ENCODE measurements around the gene IGSF5. TPM values are rescaled to one million over a fixed set of nuclear protein-coding genes. Genes with fewer than 3 reads are reported as not detected.

IGSF5 gene
- total and polyA plus RNA-seq, 10 of the 15 experiments (the other 5 are each of a cell fraction or from before 2014, with no cell fraction given), result not detected

- no peak for TF ChIP-seq ZNF592 (IDR thresholded peaks at IDR 0.05)
- no peak for TF ChIP-seq CBFB (IDR thresholded peaks at IDR 0.05; ENCODE audit: low read depth)
- TF ChIP-seq GABPA (IDR thresholded peaks at IDR 0.05; ENCODE audit: low read depth), result no peak
- TF ChIP-seq RUNX3 (IDR thresholded peaks at IDR 0.05; ENCODE audit: low read length), result no peak
- no peak for TF ChIP-seq PKNOX1 (IDR thresholded peaks at IDR 0.05)
- no peak for TF ChIP-seq SMC3 (IDR thresholded peaks at IDR 0.05; ENCODE audit: borderline replicate concordance, low read length)
- no peak for TF ChIP-seq MEF2B (IDR thresholded peaks at IDR 0.05; ENCODE audit: partially characterized antibody, poor library complexity, severe bottlenecking)
- TF ChIP-seq, protein P1, sequence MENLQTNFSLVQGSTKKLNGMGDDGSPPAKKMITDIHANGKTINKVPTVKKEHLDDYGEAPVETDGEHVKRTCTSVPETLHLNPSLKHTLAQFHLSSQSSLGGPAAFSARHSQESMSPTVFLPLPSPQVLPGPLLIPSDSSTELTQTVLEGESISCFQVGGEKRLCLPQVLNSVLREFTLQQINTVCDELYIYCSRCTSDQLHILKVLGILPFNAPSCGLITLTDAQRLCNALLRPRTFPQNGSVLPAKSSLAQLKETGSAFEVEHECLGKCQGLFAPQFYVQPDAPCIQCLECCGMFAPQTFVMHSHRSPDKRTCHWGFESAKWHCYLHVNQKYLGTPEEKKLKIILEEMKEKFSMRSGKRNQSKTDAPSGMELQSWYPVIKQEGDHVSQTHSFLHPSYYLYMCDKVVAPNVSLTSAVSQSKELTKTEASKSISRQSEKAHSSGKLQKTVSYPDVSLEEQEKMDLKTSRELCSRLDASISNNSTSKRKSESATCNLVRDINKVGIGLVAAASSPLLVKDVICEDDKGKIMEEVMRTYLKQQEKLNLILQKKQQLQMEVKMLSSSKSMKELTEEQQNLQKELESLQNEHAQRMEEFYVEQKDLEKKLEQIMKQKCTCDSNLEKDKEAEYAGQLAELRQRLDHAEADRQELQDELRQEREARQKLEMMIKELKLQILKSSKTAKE (IDR thresholded peaks at IDR 0.05; ENCODE audit: low read depth, poor library complexity, severe bottlenecking), result no peak
- no peak for TF ChIP-seq STAT3 (IDR thresholded peaks at IDR 0.05; ENCODE audit: low read depth, low read length)
Measured at GRCh38 chr21:39712273-39712672, 32.7 kb upstream of the IGSF5 start (continued).

Data from GM12878 (cell line).